Measurements from ENCODE around the gene KCNJ16. TPM values are rescaled to one million over a fixed set of nuclear protein-coding genes. Genes with fewer than 3 reads are reported as not detected.

The KCNJ16 gene
- total RNA-seq, 1 donor from 2014 or later = 0.35 TPM

DNA sequence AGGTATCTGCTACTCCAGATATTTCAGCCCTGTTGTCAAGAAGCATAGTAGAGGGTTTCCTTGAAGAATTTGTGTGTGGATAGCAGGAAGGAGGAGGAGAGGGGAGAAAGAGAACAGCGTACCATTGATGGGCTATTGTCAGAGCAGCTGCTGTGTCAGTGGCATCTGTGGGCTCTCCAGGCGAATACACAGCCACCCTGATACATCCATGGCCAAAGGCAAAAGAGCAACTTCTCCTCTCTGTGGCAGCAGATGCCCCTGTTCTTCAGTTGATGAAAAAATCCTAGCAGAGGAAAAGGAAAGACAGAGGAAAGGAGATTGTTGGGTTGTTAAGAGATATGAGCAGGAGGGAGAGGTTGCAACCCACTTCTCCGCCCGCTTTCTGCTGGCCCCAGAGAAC, 82.1 kb downstream of the KCNJ16 start:
- no peaks in the 10 kb centered on the region for H3K36me3 ChIP-seq
- H3K4me3 ChIP-seq = no peak overlapping the region
- intact Hi-C loops (cut with DNase I) = no loop called here
- H3K9me3 ChIP-seq = no peaks in the 10 kb centered on the region
- H3K4me1 ChIP-seq = no peaks in the 10 kb centered on the region
- no peak overlapping the region for H3K27ac ChIP-seq
- ATAC-seq (no peak), DNase-seq (no peak)
- H3K27me3 ChIP-seq = no peaks in the 10 kb centered on the region
- TF ChIP-seq, protein P1, sequence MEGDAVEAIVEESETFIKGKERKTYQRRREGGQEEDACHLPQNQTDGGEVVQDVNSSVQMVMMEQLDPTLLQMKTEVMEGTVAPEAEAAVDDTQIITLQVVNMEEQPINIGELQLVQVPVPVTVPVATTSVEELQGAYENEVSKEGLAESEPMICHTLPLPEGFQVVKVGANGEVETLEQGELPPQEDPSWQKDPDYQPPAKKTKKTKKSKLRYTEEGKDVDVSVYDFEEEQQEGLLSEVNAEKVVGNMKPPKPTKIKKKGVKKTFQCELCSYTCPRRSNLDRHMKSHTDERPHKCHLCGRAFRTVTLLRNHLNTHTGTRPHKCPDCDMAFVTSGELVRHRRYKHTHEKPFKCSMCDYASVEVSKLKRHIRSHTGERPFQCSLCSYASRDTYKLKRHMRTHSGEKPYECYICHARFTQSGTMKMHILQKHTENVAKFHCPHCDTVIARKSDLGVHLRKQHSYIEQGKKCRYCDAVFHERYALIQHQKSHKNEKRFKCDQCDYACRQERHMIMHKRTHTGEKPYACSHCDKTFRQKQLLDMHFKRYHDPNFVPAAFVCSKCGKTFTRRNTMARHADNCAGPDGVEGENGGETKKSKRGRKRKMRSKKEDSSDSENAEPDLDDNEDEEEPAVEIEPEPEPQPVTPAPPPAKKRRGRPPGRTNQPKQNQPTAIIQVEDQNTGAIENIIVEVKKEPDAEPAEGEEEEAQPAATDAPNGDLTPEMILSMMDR (IDR thresholded peaks at IDR 0.05) = no peak

DNA sequence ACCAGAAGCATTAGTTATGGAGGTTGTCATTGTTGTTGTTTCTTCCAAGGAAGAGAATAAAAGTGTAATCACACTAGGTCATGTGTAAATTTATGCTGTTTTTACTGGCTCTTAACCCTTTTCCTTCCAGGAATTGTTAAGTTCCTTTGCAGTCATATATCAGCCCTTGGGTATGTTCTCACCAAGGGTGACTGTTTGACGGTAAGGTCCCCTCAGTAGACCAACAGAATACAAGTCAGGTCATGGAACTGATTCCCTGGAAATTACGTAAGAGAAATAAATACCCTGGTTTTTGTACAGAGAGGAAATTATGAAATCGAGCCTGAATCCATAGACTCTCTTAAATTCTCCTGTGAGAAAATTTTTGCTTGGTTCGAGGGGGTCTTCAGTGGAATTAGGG, 83.2 kb downstream of the KCNJ16 start:
- Histone ChIP-seq H3K4me1 (no peaks in the 10 kb centered on the region), H3K4me3 (no peak overlapping the region), H3K9me3 (no peaks in the 10 kb centered on the region), H3K27ac (no peak overlapping the region), H3K36me3 (no peaks in the 10 kb centered on the region), H3K27me3 (no peaks in the 10 kb centered on the region)
- TF ChIP-seq, protein P1 (IDR thresholded peaks at IDR 0.05) = no peak
- no peak for ATAC-seq
- intact Hi-C loops (cut with DNase I) = no loop called here
- DNase-seq = no peak

- no peak overlapping the region for H3K27ac ChIP-seq
- DNase-seq = no peak
- intact Hi-C loops (cut with DNase I) = no loop called here
- no peaks in the 10 kb centered on the region for H3K36me3 ChIP-seq
- no peaks in the 10 kb centered on the region for H3K4me1 ChIP-seq
- TF ChIP-seq, protein P1 (IDR thresholded peaks at IDR 0.05) = no peak
- no peaks in the 10 kb centered on the region for H3K9me3 ChIP-seq
- H3K27me3 ChIP-seq = no peaks in the 10 kb centered on the region
- no peak overlapping the region for H3K4me3 ChIP-seq
- ATAC-seq = no peak
These were observed 83.6 kb downstream of the KCNJ16 start for GRCh38 chr17:70158591-70158990.

DNA sequence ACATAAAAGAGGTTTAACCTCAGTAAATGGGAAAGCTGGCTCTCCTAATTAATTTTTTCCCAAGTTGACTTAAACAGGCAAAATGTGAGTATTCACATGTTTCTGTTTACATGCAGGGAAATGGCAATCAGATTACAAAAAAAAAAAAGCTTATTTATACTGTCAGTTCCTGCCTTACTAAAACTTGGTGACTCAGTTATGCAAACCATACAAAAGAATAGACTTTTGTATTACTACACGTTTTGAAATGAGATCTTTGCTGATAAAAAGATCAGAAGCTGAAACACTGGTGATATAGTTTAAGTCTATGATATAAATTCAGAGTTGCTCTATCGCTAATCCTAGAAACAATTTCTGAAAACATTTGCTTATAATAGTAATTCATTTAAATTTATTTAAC, 85.0 kb downstream of the KCNJ16 start:
- intact Hi-C loops (cut with DNase I) = no loop called here
- ATAC-seq = no peak
- DNase-seq = no peak
- no peak overlapping the region for H3K4me3 ChIP-seq
- H3K27me3 ChIP-seq = no peaks in the 10 kb centered on the region
- TF ChIP-seq, protein P1 (IDR thresholded peaks at IDR 0.05) = no peak
- no peaks in the 10 kb centered on the region for H3K36me3 ChIP-seq
- H3K27ac ChIP-seq = no peak overlapping the region
- H3K9me3 ChIP-seq = no peaks in the 10 kb centered on the region
- H3K4me1 ChIP-seq = no peaks in the 10 kb centered on the region

GRCh38 chr17:70161519-70161918, 86.5 kb downstream of the KCNJ16 start:
- Histone ChIP-seq H3K27me3 (no peaks in the 10 kb centered on the region), H3K4me1 (no peaks in the 10 kb centered on the region), H3K27ac (no peak overlapping the region), H3K36me3 (no peaks in the 10 kb centered on the region), H3K9me3 (no peaks in the 10 kb centered on the region), H3K4me3 (no peak overlapping the region)
- DNase-seq = no peak
- no peak for ATAC-seq
- TF ChIP-seq, protein P1 (IDR thresholded peaks at IDR 0.05) = no peak
- intact Hi-C loops (cut with DNase I) = no loop called here

DNA sequence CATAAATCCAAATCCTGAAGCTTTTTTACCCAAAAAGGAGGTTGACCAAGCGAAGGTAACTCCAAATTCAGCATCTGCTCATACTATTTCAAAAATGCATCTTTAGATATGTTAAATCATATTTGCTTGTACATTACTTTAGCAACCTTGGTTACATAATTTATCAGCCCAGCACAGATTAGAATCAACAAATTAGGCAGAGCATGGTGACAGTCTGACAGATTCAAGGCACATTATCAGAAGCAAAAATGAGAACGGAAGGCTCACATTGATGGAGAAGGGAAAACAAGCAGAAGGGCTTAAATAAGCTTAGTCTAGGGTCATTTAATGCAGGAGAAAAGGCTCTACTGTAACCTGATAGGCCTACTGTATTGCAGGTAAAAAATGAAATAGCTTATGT, 90.4 kb downstream of the KCNJ16 start:
- TF ChIP-seq, protein P1 (IDR thresholded peaks at IDR 0.05) = no peak
- Histone ChIP-seq H3K27me3 (no peaks in the 10 kb centered on the region), H3K4me1 (no peaks in the 10 kb centered on the region), H3K4me3 (no peak overlapping the region), H3K36me3 (no peaks in the 10 kb centered on the region), H3K27ac (no peak overlapping the region), H3K9me3 (no peaks in the 10 kb centered on the region)
- no peak for ATAC-seq
- no peak for DNase-seq
- intact Hi-C loops (cut with DNase I) = no loop called here
